OCI-LY1 (cell line): ENCODE results near the gene RFPL1.
"Not testable (repeated sequence)": the region's sequence is repeated elsewhere in the genome, so short reads cannot be mapped to it uniquely, and the experiment has no call there.

Source experiments
- CTCF ChIP-seq: fragments of 200-600 bp; sonication (generic), shearing (Covaris generic); IDR thresholded peaks from 2 replicates; pipeline ENCODE4 v1.5.1; 2017; ENCODE audit warnings: mild to moderate bottlenecking, antibody characterized with exemption, low read length, moderate library complexity, mixed read lengths
- EZH2 ChIP-seq: fragments of 200-600 bp; sonication (generic), shearing (Covaris generic); IDR thresholded peaks from 2 replicates; pipeline ENCODE4 v1.8.0; 2017; ENCODE audit warnings: borderline replicate concordance, mixed run types, mild to moderate bottlenecking, antibody characterized with exemption, low read length, moderate library complexity, mixed read lengths

GRCh38 chr22:29489127-29489780 lies 50.9 kb downstream of the RFPL1 start:
- TF ChIP-seq CTCF, EZH2: not testable (repeated sequence)
